NK-92 treated with Interleukin-12 subunit alpha and Interleukin-12 subunit beta, amount 100 ng/mL, for 24 hours (cell line): Measurements from ENCODE around the gene SPRR4.
"Not testable (repeated sequence)": the region's sequence is repeated elsewhere in the genome, so short reads cannot be mapped to it uniquely, and the experiment has no call there.

Experiments
- DNase-seq: peaks from one replicate; lab custom pipeline; 2025; lab: John Stamatoyannopoulos, UW

SPRR4 gene

DNA sequence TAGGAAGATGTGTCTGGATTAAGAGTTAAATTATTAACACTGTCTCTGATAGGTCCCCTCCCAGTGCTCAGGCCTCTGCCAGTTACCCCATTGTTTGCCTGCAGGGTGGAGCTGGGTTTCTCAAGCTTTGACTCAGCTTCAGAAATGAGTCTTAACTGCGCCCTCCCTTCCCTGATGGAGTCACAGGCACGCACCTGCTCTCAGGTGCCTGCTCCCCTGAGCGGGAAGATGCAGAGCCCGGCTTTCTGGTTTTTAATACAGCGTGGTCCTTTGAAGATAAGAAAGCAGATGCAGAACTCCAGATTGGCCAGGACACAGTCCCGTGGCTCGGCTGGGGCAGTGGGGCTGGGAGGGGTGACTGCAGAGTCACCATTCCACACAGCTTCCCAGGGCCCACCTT, 3.2 kb upstream of the SPRR4 start:
- DNase-seq: no peak

GRCh38 chr1:152968248-152968647, 2.2 kb upstream of the SPRR4 start:
- DNase-seq: no peak

DNA sequence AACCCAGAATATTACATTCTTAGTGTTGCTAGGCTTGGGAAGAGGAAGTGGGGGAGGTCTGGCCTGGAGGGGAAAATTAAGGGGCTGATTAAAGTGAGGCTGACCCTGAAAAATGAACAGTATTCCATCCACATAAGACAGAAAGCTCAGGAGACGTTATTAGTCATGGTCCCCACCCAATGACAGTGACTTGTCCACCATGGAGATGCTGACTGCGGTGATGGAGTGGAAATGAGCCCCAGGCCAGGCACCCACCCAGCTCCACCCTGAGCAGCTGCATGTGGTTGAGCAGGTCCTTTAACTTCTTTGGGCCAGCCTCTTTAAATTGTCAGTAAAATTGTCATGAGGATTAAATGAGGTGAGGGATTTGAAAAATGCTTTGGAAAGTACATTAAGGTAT, 1.4 kb upstream of the SPRR4 start:
- no peak for DNase-seq

GRCh38 chr1:152972196-152972886, 1.9 kb downstream of the SPRR4 start:
- no peak for DNase-seq

- DNase-seq: no peak
These were observed 6.2 kb downstream of the SPRR4 start for GRCh38 chr1:152976688-152977087.

DNA sequence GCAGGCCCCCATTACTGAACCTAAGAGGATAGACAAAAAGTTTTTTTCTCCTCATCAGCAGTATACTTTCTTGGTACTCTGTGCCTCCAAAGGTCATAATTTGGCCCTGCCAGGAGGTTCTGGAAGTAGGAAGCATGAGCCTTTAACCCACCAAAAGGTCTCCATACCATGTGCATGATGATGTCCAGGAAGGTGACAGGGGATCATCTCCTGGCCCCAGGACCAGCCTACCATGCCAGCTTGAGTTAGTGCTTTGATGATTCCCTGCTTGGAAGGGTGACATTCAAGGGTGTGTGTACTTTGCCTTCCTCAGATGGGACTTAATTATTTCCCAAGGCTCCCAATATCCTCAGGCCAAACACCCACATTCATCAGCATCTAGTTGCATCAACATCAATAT, 7.2 kb downstream of the SPRR4 start:
- DNase-seq: no peak

GRCh38 chr1:152980676-152981075, 10.2 kb downstream of the SPRR4 start:
- no peak for DNase-seq

DNA sequence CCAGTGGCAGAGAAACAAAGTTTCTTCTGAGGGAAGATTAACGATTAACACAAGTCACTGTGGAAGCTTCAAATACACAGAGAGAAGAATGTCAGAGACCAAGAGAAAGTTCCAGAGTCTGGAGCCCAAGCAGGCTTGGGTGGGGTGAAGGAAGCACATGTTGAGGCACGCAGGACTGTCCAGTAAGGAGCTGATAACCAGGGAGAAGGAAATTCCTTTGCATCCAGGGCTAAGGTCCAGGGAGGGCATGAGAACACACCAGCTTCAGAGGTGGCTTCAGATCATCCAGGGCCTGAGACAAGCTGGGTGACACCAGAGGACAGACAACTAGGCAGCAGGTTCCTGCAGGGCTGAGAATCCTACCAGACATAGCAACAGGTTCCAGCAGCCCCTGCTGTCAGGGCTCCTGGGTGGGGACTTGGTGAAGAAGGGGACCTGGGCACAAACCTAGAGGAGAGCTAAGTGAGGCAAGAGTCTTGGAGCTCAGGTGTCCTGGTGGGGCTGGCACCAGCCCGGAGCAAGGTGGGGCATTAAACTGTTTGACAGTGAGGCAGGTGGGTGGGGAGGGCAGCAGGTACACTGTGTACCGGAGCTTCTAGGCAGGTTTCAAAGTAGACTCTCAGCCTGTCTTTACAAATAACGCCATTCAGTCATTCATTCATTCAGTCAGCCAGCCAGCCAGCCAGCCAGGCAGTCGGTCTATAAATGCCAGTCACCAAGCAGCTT, 10.9 kb downstream of the SPRR4 start:
- no peak for DNase-seq

DNA sequence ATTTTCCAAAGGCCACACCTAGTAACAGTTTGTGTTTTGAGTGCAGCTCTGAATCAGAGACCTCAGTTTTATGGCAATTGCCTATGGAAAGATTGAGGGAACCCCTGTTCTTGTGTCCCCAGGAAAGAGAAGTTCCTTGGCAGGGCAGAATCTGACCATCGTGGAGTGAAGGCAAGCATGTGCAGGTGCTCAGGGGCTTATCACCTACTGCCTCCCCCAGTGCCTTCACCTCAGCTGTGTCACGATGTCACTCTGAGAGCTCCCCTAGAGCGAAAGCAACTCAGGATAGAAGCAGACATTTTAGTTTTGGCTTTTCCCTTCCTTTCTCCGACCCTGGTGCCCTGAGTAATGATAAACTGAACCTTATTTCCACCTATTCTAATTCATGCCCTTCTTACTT, 11.6 kb downstream of the SPRR4 start:
- no peak for DNase-seq

DNA sequence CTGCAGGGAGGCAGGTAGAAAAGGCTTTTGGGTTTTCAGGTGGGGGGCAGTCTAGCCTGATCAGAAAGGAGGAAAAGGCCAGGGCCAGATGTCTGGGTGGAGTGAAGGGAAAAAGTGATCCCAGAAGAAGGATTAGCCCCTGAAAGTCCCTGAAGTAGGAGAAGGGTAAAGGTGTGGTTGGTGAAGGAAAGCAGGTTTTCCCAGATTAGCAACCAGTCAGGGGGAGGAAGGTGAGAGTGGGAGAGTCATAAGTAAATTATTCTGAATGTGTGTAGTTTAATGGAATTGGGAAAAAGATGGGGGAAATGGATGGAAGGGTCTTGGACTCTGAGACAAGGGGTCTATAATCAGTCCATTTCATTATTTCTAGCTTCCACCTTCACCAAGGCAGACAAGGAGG, 12.8 kb downstream of the SPRR4 start:
- DNase-seq: no peak

- DNase-seq: no peak
These were observed 13.3 kb downstream of the SPRR4 start, which contains the start of gene SPRR1A for GRCh38 chr1:152983743-152984142. TSS of gene SPRR1A (plus strand) at chr1:152984081. CDS start at chr1:152985231, 1,150 bp downstream.

DNA sequence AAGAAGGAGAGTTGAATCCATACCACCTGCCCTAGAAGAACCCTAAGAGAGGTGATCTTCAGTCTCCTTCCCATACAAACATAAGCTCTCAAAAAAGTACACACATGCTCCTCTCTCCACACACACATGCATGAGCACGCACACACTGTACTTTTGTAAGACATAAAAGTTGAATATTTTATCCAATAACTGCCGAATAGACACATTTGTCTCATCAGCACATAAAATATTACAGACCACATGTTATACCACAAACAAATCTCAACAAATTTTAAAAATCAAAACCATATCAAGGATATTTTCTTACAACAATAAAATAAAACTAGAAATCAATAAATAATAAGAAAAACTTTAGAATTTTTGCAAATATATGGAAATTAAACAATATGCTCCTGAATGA, 16.1 kb downstream of the SPRR4 start:
- no peak for DNase-seq

- DNase-seq: no peak
These were observed 22.7 kb downstream of the SPRR4 start for GRCh38 chr1:152993186-152993585.

DNA sequence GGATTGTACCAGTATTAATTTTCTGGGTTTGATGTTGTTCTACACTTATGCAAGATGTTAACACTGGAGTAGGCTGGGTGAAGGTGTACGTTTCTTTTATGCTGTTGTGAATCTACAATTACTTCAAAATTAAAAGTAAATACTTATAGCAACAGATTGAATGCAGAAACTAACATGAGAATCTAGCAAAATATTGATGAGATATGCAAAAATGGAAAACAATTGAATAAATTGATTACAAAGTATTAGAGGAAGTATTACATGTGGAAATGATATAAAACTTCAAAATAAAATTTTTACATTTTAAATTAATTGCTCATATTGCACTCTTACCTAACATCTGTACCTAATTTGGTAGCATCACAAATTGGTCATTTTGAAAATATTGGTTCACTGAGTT, 25.4 kb downstream of the SPRR4 start:
- no peak for DNase-seq

- no peak for DNase-seq
These were observed 26.4 kb downstream of the SPRR4 start for GRCh38 chr1:152996633-152997400.

- DNase-seq: no peak
These were observed 27.5 kb downstream of the SPRR4 start for GRCh38 chr1:152997901-152998300.

- no peak for DNase-seq
These were observed 28.0 kb downstream of the SPRR4 start for GRCh38 chr1:152998476-152998875.

DNA sequence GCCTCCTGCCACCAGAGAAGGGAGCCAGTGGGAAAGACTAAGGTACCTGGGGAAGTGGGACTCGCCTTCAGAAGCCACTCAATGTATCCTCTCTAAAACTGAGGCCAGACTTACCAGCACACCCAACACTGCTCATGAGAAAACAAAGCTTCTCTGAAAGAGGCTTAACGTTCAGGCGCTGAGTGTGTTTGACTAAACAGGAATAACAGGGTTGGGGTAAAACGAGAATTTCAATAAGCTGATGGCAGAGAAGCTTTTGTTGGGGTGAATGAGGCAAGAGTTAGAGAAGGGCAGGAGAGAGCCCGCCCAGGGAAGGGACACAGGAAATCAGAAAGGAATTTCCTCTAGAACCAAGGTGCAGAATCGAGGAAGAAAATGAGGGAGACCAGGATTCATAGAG, 29.4 kb downstream of the SPRR4 start:
- DNase-seq: no peak

- no peak for DNase-seq
These were observed 29.8 kb downstream of the SPRR4 start for GRCh38 chr1:153000294-153000693.

DNA sequence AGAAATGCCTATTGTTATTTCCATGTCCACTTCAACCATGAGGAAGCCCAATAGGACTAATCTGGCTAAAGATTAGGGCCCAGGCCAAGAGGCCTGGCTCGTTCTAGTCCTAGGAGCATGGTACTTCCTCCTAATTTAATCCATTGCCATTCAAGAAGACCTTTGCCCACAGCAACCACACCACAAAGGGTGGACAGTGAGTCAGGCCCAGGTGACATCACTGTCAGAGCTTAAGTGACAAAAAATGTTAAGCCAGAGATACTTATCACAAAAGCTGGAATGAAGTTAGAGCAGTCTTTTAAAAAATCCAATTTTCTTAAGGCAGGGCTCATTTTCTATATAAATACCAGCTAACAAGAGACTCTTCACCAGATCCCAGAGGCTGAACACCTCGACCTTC, 30.9 kb downstream of the SPRR4 start, which contains the start of gene SPRR3:
SPRR3 (plus strand) TSS at position 368 of the 400 bp plus-strand sequence. CDS start 1,272 bp downstream, outside the sequence.
- no peak for DNase-seq

DNA sequence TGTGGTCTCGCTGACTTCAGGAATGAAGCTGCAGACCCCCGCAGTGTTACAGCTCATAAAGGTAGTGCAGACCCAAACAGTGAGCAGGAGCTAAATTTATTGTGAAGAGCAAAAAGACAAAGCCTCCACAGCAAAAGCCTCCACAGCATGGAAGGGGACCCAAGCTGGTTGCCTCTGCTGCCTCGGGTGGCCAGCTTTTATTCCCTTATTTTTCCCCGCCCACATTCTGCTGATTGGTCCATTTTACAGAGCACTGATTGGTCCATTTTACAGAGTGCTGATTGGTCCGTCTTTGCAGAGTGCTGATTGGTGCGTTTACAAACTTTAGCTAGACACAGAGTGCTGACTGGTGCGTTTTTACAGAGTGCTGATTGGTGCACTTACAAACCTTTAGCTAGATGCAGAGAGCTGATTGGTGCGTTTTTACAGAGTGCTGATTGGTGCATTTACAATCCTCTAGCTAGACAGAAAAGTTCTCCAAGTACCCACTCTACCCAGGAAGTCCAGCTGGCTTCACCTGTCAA, 40.8 kb downstream of the SPRR4 start:
- DNase-seq: not testable (repeated sequence)

- not testable (repeated sequence) for DNase-seq
These were observed 51.4 kb downstream of the SPRR4 start for GRCh38 chr1:153021829-153022228.
